ENCODE measurements around the gene MGAT5B.

DNA sequence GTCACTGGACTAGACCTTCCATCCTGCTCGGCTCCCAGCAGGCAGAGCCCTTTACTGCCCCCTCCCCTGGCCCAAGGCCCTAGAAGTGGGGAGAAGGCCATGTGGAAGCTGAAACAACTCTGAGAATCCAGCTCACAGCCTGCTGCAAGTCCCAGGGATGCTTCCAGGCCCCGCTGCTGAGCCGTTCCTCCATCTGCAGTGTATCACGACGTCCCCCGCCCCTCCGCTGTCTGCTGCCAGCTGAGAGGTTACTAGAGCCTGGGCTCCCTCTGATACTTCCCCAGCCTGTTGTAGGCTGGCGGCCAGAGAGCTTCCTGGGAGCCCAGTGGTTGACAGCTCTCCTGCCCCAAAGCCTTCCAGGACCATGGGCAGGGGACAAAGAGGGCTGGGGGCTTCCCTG lies 118.2 kb downstream of the MGAT5B start:
- TF ChIP-seq CTCF (IDR thresholded peaks at IDR 0.05) = no peak
- no peak for TF ChIP-seq POLR2A (IDR thresholded peaks at IDR 0.05)

All from tibial nerve (tissue), 3 donors.